HG02884 (cell line): ENCODE measurements around the gene PARVB.
"Not testable (repeated sequence)": the region's sequence is repeated elsewhere in the genome, so short reads cannot be mapped to it uniquely, and the experiment has no call there.

ENCODE experiments used
- ATAC-seq: cut with Tn5 transposase; IDR thresholded peaks from one replicate; pipeline ENCODE4 v1.9.1; 2021; ENCODE audit warnings: mild to moderate bottlenecking, moderate library complexity; ENCODE audit not compliant: unreplicated experiment

PARVB gene

DNA sequence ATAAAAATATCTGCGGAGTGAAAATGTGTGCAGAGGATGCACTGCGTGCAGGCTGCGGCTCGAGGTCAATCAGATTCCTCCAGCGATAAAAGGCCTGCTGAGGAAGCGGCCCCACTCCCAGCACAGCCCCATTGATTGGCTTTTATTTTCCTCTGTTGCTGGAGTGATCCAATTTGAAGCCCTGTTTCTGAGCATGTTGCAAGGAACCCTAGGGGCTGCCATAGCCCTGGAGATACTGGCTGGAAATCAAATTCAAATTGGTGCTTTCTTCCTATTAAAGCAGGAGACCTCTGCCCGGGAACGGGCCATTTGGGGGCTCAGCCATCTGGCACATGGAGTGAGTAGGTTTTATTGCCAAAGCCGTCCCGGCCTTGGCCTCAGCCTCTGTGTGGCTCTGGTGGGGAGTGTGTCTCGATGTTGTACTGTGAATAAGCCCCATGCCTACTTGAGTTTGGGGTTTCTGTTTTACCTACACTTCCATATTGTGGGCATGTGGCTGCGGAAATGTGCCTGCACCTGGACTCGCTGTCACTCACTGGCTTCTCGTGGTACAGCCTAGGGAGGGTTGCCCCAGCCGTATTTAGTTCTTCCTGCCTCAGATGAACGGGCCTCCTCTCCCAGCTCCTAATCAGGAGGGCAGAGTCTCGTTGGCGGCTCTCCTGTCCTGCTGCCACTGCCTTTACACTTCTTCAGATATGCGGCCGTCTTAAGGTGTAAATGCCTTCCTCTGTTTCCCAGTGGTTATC is 25.6 kb downstream of the PARVB start:
- no peak for ATAC-seq

DNA sequence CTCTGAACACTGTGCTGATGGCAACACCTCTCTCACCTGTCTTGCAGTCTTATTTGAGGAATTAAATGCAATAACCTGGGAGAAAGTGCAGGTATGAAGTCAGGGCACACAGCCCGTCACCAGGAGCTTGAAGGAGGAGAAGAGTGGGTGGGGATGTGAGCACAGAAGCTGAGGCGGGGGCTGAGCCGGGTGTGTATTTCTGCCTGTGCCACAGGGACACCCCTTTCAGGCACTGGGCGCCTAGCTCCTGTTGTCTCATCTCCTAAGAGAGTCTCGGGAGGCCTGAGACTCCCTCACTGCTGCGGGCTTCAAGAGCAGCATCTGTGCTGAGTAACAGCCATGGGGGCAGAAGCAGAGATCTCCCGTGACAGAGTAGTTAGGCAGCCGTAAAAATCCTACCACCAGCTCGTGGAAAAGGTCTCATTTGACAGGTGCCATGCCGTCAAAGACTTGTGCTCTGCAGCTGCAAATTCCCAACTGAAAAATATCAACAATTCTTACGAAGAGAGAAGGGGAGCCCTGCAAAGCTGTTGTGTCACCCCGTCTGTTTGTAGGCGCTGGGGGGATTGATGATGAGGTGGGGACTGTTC is 26.8 kb downstream of the PARVB start:
- no peak for ATAC-seq

DNA sequence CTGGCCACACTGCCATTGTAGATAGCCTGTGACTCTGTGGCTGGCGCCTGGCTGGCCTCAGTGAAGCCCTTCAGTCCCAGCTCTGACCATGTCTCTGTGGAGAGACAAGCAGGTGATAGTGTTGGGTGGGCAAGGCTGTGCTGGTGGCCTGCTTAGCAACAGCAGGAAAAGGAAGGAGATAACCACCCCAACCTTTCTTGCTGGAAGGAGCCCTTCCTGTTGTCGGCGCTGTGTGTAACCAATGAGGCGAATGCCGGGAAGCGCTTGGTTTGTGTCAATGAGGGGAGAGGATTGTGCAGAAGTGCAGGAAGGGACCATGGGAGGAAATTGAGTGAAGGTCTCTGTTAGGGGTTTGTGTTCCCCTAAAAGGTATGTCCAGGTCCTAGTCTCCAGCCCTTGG is 27.3 kb downstream of the PARVB start:
- ATAC-seq = no peak

DNA sequence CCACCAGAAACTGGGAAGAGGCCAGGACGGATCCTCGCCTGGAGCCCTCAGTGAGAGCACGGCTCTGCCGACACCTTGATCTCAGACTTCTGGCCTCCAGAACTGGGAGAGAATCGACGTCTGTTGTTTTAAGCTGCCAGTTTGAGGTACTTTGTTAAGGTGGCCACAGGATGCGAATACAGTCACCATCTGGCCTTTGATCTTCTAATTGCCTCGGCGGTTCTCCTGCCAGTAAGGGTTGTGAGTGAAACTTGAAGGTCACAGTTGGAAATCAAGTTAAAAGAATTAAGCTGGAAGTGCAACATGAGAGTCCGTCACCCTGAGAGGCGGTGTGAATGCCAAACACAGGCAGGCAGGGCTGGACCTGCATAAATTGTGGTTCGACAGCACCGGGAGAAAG is 27.9 kb downstream of the PARVB start:
- ATAC-seq = no peak

DNA sequence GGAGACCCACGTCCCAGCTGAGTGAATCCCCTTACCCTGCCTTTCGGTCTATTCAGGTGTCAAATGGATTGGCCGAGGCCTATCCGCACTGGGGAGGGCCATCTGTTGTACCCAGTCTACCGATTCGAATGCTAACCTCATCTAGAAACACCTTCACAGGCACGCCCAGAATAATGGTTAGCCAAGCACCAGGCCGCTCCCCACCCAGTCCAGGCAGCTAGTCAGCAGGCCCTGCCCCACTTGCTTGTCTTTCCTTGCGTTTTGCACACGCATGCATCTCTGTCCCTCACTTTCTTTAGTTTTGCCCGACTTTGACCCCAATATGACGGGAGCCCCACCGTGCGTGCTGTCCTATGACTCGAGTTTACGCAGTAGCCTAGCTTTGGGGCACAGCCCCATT is 31.7 kb downstream of the PARVB start:
- no peak for ATAC-seq

DNA sequence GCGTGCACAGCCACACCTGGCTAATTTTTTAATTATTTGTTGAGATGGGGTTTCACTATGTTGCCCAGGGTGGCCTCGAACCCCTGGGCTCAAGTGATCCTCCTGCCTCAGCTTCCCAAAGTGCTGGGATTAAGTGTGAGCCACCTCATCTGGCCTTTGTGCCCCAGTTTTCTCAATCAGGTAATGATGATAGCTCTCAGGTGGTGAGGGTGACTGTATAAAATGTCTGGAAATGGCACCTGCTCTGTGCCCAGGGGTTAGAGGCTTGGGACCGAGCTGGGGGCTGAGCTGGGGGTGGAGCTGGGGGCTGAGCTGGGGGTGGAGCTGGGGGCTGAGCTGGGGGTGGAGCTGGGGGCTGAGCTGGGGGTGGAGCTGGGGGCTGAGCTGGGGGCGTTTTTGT is 32.5 kb downstream of the PARVB start:
- not testable (repeated sequence) for ATAC-seq

DNA sequence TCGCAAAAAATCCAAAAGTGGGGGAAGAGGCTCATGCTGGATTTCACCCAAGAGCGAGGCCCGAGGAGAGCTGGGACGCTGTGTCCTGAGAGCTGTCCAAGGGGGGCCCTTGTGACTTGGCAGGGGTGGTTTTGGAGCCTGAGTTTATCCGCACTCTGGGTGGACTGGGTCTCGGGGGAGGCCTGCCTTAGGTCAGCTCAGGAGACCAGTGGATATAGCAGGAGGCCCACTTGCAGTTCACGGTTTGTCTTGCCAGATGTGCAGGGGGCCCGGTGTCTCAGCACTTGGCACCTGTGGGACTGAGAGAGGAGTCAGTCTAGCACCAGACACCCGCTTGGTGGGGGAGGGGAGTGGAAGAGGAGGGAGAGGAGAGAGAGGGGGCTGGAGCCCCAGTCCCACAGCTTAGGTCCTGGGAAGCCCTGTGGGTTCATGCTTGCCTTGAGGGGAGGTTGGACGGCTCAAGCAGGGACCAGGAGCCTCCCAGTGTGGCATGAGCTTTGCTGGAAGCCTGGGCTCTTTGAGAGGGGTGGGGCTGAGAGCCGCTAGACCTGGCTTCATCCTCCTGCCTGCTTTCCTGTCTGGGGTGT is 33.4 kb downstream of the PARVB start:
- no peak for ATAC-seq

DNA sequence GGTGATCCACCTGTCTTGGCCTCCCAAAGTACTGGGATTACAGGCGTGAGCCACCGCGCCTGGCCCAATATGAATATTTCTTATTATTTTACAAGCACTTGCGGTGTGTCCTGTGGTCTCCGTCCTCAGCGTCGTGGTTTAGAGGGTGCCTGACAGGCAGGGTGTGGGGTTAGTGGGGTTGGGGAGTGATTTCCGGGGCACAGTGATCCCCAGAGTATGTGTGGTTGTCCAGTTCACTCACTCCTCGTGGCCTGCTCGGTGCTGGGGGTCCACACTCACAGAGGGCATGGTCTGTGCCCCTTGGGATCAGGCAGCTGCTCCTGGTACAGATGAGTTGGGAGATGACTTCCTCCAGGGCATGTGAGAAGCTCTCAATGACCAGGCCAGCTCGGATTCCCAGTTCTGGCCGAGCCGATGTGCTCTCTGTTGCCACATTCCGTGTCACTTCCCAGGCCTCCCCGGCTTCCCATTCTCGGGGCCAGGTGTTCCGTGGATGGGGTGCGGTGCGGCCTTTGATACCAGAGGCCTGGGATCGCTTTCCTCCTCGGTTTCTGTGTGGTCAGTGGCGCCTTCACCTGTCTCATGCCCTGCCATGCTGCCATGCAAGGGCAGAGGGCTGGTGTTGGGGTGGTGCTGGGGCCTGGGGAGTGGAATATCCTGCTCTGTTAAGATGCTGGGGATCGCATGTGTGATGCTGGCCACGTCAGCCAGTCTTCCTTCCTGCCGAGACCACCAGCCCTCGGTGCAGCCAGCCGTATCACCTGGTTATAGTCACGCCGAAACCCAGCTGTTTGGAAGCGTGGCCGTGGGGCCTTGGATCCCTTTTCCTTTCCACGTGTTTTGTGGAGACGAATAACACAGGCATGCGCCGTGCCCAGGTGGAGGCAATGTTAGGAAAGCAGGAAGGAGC is 39.6 kb downstream of the PARVB start:
- ATAC-seq = no peak

DNA sequence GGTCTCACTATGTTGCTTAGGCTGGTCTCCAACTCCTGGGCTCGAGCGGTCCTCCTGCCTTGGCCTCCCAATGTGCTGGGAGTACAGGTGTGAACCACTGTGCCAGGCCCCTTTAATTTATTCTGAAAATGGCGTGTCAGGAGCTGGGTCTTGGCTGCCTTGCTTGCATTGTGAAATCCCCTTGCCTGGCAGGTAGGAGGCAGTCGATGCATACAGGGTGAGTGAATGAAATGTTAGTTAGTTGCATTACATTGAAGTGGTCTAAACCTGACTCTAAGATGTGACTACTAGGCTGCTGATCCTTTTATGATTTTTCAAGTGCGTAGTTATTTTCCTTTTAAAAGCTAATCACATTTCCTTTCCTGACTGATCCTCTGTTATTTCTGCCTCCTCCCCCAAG is 42.9 kb downstream of the PARVB start:
- no peak for ATAC-seq

DNA sequence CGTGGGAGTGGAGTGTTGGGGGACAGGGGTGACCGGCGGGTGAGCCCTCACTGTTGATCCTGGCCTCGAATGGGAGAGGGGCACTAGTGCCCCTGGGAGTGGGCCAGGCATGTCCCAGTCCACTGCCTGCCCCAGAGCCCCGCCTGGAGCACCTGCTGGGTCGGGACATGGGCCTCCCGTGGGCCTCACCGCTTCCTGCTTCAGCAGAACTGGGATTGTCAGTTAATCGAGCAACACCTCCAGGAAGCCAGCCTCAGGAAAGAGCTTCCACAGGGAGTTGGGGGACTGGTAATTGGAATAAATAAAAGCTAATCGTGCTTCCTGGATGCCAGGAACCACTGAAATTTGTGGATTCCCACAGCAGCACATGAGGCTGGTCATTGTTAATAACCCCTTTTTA is 43.8 kb downstream of the PARVB start:
- ATAC-seq = no peak

DNA sequence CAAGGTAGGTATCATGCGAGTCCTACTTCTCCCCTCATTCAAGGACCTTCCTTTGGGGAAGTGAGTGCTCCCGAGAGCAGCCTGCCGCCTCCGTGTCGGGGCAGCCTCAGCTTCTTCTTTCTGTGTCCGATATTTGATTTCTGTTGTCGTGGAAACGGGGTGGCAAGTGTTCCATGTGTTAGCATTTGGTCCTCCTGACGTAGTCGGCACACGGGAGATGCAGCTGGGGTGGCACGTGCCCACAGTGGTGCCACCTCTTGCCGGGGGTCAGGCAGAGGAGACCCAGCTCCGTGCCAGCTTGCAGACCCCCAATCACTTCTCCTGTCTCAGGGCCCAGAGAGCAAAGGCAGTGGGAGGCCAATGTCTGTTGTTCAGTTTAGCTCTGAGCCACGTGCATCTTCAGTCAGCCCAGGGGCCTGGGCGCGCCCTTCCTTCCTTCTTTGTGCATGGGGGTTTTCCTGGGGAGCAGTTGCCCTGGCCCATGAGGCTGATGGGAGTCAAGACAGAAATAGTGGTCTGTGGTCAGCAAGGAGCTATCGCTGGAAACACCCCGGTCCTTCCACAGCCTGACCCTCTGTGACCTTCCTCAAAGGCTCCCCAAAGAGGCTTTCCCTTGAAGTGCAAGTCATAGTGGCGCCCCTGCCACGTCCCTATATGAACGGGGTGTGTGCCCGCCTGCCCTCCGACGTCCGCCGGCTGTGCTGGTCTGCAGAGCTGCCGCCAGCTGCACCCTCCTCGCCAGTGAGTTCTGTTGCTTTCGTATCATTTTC is 44.5 kb downstream of the PARVB start:
- ATAC-seq = no peak

DNA sequence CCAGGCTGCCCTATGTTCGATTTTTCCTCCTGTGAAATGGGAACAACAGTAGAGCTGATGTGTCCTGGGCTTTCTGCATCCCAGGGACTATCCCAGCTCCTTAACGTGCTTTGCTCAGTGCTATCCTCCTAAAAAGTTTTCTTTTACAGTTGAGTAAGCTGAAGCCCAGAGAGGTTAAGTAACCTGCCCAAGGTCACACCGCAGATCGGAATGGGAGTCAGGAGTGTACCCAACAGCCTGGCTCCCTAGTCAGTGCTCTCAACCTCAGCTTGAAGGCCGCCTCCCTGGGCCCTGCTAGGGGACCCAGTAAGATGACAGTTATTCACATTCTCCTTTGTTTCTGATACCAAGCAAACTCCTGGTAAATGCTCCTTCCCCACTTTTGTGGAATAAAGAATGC is 45.9 kb downstream of the PARVB start:
- ATAC-seq = no peak

DNA sequence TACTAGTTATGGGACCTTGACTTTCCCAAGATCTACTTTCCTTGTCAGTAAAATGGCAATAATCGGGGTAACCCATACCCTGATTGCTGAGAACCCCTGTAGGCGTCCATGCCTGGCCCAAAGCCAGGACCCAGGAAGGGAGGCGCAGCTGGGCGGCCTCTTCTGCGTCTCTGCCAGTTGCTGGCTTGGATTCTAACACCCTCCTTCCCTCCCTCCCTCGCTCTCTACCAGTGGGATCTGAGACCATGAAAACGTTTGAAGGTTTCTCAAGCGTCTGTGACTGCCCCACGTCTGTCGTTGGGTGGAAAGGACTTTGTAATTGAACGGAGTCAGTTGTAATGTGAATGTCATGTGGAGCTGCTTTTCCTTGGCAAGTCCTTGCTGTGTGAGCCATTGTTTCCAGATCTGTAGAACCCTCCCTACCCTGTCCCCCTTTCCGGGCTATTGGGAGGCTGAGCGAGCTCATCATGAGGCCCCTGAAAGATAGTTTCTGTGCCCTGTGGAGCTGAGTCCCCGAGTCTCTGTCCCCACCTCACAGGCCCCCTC is 47.8 kb downstream of the PARVB start:
- ATAC-seq = no peak

DNA sequence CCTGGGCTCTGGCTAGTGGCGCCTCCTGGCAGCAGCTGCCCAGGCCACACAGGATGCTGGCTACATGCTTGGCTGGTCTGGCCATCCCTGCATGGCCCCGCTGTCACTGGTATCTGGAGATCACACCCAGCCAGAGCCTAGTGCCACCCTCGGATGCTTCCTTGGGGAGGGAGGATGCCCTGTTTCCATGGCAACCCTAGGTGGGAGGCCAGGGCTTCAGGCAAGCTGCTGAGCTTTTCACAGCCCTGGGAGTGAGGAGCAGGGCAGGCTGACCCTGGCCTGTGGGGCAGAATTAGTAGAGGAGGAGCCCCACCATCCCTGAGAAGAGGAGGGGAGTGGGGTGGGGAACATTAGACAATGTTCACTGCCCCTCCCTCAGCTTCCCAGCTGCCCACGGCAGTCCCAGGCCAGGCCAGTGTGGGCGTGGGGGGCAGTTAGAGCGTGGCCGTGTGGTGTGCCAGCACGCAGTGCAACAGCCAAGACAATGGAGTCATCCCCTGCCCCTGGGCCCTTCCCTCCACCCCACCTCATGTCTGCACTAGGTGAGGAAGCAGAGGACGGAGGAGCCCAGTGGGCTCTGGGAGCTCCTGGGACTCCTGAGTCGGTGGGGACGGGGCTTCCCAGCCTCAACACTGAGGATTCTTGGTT is 50.4 kb downstream of the PARVB start:
- ATAC-seq = no peak

DNA sequence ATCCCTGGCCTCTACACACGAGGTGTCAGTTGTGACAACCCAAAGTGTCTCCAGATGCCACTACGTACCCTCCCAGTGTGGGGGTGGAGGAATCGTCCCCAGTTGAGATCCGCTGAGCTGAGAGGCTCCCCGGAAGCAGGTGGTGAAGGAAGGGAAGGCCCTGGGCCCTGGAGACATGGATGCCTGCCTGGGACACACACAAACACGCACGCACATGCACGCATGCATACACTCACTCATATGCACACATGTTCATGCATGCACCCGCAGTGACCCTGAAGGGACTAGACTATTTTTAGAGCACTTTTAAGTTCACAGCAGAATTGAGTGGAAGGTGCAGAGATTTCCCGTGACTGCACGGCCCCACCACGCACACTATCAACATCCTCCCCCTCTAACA is 50.9 kb downstream of the PARVB start:
- ATAC-seq = no peak

DNA sequence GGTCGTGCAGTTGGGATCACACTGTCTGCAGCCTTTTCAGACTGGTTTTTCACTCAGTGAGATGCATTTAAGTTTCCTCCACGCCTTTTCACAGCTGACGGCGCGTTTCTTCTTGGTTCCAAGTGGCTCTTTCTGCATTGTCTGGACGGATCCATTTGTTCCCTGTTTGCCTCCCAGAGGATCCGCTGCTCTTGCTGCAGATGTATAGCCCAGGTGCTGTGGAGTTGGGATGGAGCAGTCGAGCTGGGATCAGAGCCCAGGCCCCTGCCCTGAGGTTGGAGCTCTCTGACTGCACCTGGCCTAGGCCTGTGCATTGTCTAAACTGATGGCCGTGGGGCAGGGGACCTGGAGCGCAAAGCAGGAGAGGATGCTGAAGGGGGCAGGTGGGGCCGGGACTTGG is 51.6 kb downstream of the PARVB start:
- no peak for ATAC-seq

DNA sequence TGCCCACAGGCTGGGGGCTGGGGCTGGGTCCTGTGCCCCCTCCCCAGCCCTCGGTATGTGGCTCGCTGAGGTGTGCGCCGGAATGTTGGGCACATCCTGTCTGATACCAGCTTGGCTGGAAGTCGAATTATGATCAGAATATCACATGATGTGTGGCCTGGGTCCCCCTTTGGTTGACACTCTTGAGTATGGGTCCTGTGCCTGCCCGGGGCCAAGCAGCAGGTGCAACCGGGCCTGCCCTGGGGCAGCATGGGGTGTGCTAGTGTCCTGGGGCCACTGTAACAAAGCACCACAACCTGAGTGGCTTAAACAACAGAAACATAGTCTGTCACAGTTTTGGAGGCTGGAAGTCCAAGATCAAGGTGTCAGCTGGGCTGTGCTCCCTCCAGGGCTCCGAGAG is 52.7 kb downstream of the PARVB start:
- no peak for ATAC-seq

DNA sequence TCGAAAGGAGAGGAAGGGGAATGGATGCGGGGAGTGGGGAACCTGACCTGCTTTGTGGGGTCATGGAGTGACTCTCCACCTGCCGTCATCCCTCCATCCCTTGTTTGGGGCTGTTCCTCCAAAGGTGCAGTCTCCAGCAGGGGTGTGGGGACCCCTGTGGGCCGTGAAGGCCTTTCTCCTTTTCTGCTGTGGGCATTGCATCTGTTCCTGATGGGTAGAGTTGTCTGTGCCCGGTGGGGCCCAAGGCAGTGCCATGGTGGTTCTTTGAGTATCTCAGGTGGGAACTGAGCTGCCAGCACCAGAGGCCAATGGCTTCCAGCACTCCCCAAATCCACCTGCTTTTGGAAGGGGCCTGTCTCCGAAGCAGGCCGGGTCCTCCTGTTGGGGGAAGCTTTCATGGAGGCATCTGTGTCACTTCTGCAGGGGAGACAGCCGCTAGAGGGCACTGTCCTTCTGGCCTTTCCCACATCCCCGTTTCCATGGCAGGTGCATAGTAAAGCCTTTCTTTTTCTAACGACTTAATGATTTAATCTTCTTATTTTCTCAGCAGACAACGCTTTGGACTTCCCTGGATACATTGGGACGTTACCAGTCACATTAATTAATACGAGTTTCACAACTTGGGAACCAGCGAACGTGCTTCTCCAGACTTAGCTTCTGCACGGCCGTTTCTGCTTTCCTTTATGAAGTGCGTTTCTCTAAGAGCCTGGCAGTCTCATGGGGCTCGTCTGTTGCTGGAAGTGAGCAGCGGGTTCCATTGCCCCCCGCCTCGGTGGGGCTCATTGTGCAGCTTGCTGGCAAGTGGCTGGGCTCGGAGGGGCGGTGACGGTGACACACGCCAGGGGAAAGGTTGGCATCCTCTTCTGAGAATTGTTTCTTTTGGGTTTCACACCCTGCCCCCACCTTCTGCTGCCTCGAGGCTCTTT is 57.1 kb downstream of the PARVB start:
- ATAC-seq = no peak

DNA sequence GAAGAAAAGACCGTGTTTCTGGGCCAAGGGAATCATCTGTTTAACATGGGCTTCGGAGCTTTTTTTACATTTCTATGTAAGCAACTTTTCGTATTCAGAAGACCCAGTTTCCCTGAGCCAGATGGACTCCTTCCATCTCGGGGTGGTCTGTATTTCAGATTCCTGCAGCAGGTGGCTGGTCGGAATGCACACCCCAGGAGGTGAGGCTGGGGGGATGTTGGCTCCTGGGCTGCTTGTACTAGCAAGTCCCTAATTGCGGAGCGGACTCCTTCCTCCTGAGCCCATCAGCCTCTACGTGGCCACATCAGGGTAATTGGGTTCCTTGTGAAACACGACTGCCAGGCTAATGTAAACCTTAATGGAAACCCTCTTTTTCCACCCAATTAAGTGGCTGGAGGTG is 58.7 kb downstream of the PARVB start:
- no peak for ATAC-seq
